GM21529 (cell line): ENCODE data around the gene ENTHD1.
"Not testable (repeated sequence)": the region's sequence is repeated elsewhere in the genome, so short reads cannot be mapped to it uniquely, and the experiment has no call there.

ENCODE experiments used
- ATAC-seq: cut with Tn5 transposase; IDR thresholded peaks from one replicate; pipeline ENCODE4 v1.9.1; 2021; ENCODE audit not compliant: unreplicated experiment

Gene ENTHD1

DNA sequence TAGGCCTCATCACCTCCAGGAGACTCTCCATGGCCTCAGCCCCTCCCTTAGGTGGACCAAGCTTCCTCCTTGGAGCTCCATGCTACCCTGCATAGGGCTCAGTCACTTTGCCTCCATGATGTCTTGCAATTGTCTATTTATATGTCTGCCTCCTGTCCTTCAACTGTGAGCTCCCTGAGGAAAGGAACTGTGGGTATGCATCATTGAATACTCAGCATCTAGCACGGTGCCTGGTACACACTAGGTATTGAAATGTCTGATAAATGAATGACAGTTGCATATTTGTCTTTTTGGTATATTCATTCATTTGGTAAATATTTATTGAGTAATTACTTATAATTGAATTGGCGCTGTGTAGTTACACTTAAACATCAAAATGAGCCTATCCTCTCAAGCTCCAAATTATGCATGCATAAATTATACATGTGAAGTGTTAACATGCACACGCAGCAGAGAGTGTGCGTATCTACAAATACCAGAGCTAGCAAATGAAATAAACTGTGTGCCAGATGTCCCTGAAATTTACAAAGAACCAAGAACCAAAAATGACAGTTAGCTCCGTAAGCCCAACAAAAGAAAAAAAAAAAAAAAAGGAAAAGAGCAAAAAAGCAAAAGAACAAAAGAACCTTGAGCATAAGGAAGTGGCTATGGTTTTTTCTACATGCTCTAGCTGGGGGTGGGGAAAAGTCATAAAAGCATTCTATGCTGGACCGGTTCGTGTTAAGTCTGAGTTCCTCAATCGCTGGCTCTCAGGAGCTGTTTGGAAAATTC lies 32.5 kb upstream of the ENTHD1 start:
- no peak for ATAC-seq

DNA sequence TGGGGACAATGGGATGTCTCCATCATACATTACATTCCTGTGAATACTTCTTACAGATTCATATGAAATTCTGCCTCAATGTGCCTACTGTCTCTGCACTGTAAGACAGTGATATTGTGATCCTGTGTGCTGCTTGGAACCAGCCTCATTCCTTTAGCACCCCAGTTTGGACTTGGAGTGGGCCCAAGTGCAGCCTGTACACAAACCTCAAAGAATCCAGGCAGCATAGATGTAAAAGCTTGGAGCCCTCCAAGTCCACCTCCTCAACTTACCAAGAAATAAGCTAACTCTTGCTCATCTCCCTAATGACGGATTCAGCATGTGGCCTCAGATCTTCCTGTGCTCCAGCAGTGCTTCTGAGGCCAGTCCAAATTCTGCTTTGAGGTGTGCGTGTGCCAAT lies 31.7 kb upstream of the ENTHD1 start:
- ATAC-seq, result no peak

DNA sequence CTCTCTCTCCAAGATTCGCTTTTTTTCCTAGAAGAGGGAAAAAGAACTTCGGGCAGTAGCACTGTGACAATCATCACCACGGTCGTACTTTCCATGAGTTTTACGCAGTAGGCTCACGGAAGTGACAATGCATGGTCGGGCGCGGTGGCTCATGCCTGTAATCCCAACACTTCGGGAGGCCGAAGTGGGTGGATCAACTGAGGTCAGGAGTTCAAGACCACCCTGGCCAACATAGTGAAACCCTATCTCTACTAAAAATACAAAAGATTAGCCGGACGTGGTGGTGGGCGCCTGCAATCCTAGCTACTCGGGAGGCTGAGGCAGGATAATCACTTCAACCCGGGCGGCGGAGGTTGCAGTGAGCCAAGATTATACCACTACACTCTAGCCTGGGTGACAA lies 30.7 kb upstream of the ENTHD1 start:
- no peak for ATAC-seq

DNA sequence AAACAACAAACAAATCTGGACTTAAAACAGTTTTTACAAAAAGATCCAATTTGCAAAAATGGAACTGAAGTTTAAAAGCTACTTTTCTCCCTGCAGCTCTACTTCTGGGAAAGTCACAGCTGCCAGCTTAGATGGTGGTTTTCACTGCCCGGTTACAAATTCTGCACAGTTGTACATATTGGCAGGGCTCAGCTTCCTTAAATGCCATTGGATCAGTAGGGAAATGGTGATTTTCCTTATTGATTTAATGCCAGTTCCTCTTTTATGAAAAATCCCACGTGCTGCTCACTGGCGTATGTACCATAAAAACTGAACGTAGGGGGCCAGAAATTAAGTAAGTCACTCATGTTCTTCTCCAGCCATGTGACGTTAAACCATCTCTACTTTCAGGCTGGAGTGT lies 30.1 kb upstream of the ENTHD1 start:
- ATAC-seq, result no peak

DNA sequence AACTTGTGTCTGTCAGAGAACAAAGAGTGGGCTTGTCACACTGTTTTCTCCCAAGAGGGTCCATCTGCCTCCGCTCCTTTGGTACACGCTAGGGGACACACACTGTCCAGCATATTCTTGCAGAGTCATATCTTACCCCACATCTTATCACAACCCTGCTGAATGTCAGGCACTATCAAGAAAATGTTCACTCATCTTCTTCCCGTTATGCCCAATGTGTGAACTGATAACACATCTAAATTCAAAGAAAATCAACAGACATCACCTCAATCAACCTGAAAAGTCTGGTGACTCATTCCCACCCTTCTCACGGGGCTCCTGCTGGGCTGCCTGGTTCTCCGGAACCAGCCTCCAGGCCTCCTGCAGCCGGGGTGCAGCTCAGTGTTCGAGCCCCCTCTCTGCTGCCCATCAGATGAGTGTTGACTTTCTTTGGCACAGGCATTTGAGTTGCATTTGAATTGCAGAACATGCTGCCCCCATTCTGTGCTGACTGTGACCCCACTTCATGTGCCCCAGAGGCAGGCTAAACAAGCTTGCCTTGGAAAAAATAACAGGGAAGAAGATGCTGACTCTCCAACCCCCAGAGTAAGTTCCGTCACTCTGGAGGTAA lies 26.7 kb upstream of the ENTHD1 start:
- ATAC-seq, result no peak

DNA sequence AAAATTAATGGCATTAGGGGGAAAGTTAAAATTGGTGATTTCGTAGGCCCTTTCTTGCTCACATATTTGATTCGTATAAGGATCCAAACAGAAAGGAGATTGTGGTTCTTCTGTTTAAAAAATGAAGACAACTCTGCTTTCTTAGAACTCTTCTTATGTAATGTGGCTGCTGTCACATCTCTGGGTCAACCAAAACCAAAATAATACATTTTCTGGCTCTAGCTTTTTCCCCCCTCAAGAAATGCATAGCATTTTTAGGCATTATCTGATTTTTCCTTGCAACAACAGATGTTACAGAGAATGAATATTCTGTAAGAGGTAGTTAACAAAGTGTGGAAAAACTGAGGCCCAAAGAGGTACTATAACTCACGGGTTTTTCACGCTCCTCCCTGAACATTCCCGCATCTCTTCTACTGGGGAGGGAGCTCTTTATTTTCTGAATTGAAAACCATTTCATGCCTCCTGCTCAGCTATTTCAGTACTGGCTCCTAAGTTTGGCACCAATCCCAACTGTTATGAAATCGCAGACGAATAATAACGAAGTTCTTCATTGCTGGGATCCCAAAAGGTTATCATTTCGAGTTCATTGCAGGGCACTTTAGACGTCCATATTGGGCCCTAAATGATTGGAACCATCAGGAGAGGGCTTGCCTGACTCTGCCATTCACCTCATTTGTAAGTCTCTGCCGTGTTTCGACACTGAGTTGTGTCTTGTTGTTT lies 24.4 kb upstream of the ENTHD1 start:
- no peak for ATAC-seq

DNA sequence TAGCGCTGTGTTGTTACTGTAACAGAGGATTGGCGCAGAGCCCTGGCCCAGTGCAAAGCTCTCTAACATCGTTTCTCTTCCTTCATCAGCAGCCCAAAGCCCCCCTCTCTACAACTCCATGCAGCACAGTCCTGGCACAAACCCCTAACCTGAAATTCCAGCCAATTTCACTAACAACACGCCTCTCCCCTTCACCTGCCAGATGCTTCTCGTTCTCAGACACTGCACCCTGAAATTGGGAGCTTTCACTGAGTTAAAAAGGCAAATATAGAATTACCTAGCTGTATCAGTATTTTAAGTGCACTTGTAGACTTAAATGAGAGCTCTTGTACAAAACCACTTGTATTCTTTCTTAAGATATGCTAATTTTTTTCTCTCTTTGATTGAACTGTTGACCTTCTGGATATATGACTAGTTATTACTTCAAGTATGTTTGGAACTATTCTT lies 23.7 kb upstream of the ENTHD1 start:
- no peak for ATAC-seq

DNA sequence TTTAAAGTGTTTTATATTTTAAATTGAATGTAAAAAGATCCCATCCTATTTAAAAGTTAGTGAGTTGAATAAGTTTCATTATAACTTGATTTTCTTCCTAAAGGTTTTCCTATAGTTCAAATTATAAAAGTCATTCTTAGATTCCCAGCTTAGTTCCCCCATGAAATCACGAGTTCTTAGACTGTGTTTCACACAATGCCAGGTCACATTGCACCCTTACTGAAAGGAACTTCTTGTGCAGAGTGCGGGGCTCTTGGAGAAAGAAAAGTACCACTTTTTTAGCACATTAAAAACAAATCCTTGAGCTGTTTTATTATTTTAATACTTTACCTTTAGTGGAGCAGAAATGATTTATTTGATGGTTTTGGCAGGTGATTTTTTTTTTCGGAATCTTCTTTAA lies 22.9 kb upstream of the ENTHD1 start:
- no peak for ATAC-seq

DNA sequence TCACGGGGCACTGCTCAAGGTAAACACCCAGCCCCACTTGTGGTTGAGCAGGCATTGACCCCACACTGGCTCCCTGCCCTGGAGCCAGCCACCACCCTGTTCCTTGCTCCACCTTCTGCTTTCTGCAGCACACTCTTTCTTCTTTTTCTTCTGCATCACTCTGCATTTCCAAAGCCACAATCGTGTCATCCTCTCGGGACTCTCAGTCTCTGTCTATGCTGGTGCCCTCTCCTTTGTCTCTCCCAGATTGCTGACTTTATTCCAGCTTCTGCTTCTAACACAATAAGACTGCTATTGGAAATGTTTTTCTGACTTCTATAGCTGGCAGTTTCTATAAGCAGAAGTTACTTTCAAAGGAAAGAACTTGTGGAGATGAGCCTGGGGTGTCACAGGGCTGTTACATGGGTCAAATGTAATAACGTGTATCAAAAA lies 21.8 kb upstream of the ENTHD1 start:
- ATAC-seq, result no peak

DNA sequence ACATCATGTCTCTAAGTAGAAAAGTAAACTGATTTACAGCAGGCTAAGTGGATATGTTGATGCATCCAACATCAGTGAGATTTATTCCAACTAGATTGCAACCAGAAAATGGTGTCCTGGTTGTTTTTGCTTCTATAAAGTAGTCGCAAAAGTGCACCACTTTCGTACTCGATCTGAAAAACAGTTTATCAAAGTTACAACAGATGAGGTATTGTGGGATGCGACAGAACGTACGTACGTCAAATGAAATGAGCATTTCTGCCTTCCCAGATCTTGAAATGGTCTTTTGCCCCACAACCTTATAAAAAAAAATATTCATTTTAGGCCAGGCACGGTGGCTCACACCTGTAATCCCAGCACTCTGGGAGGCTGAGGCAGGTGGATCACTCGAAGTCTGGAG lies 21.0 kb upstream of the ENTHD1 start:
- ATAC-seq, result no peak

DNA sequence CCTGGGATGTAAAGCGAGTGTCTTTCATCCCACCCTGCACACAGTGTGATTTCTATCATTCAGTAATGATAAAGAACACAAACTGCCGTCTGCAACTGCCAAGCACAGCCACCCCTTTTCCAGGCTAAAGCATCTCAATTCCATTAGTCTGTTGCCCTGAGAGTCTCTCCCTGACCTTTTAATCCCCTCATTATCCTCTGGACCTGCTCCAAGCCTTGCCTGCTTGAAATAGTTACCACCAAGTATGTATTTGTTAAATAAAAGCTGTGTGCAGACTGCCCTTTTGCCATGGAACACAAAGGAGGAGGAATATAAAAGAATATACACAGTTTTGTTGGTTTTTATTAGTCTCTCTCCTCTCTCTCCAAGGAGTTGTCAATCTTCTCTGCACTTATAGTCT lies 20.3 kb upstream of the ENTHD1 start:
- no peak for ATAC-seq

DNA sequence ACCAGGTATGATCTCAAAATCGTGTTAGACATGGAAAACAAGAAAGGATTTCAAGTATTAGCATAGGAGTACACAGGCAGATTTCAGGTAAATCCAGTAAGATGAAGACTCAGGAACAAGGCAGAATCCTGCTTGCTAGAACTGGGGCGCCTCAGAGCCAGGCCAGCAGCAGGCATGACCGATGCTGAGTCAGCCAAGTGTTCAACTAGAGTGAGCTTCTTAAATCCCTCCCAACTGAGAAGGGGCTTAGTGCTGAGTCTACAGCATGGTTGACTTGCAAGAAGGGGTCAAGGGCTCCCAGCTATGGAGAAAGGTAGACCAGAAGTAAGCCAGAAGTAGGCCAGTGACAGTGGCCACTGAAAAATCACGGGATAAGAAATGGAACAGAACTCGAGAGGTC lies 19.8 kb upstream of the ENTHD1 start:
- no peak for ATAC-seq

DNA sequence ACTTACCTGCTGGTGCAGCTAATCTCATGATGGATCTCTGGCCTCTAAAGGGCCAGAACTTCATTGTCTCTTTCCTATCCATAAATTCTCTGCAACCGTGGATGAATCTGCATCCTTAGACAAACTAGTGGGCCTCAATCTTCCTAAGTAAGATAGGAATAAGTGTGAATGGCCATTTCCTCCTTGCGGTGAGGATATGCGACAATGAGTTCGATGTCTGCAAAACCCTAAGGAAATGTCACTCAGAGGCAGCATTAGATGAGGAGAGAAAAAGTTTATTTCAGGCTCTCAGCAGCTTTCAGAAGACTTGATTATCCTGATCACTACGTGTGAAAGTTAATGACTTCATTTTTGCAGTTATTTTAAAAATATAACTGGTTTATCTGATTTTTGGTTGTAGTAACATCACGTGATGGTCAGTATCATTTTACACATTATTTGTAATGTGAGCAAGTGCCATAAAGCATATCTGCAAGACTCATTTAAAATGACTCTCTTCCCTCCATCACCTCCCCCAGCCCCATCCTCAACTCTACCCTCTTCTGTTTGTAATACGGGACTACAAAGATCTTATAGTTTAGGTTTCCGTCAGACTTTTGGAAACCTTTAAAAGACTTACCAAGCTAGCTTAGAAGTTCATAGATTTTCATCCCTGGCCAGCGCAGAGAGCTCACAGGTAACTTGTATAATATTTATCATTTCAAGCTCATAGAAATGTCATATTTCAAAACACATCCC lies 17.5 kb upstream of the ENTHD1 start:
- no peak for ATAC-seq

DNA sequence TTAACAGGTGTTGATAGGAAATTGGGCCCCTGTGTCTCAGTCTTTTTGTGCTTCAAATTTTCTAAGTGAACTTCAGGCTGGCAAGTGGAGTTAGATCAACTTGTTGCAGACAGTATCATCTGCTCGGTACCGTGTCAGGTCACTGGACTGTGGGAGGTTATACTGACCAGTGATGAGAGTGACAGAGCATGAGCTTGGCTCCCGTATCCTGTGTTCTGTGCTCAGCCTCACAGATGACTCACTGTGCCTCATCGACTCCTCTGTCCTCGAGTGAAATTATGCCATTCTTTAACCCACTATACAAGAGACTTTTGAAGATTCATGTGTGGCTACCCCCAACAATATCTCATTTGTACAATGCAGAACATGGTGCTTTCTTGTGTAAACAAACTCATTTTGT lies 15.2 kb upstream of the ENTHD1 start:
- no peak for ATAC-seq

DNA sequence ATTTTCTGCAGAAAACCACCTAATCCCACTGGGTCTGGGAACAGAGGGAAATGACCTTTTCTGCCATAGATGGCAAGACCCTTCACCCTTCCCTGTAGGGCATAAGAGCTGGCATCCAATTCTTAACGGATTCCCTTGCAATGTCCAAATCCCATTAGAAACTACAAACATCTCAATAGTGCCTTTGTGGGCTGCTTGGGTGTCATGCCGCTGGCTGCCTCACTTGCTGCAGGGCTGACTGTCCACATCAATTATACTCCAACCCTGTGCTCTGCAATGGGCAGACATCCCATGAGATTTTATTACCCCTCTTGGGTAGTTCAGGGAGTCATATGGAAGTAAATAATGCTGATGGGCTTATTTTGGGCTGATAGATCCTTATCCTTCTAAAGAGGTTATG lies 14.6 kb upstream of the ENTHD1 start:
- ATAC-seq, result no peak

DNA sequence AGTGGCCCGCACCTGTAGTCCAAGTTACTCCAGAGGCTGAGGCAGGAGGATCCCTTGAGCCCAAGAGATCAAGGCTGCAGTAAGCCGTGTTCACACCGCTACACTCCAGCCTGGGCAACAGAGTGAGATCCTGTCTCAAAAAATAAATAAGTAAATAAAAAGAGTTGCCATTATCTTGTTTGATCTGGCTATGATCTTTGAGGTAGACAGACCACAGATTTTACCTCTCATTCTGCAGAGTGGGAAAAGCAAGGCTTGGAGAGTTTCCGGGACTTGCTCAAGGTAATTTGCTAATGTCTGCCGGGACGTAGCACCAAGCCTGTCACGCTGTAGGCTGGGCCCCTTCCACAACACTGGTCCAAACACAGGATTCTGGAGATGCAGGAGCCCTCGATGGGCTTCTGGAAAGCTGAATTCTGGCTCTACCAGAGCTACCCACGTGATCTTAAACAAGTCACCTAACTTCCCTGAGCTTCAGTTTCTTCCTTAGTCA lies 14.1 kb upstream of the ENTHD1 start:
- no peak for ATAC-seq

DNA sequence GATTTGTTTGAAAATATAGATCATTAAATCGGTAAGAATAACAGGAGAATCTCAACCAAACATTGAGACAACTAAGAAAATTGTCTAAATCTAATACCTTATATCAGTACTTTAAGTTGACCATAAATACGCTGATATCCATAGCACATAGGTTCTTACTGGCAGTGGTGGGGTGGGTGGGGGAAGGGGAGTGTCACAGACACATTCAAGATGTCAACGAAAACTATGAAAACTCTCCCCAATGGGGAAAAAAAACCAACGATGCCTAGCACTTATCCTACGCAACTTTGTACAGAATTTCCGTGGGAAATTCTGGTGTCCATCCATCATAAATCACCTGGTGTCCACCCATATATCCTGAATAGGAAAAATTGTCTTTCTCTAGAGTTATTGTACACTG lies 13.5 kb upstream of the ENTHD1 start:
- no peak for ATAC-seq

DNA sequence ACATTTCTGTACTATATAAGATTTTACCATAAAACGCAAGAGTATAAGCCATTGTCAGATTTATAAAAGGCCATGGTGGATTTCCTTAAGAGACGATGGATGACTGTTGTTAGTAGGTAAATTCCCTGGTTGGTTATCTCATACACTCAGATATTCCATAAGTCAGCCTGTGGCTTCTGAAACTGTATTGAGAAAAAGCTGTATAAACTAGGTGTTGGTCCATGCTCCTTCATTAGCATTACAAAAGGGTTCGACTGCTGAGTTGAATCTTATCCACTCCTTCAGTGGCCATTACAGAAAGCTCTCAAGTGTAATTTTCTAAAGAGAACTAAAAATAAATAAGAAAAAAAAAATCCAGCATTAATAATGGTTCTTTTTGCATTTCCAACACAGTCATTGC lies 12.6 kb upstream of the ENTHD1 start:
- ATAC-seq, result no peak

DNA sequence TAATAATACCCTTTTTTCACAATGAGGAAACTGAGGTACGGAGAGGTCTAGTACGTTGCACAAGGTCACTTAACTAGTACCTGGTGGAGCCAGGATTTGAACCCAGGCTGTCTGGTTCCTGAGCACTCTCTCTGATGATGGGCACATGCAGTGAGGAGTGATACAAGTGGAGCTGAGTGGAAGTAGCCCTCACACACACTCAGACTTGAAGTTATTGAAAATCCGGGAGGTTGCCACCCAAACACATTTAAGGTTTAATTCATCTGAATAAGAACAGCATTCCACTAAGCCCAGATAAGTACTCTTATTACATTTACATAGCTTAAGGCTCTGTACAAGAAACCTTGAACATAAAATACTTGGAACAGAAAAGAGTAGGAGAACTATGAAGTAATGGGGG lies 12.1 kb upstream of the ENTHD1 start:
- no peak for ATAC-seq

DNA sequence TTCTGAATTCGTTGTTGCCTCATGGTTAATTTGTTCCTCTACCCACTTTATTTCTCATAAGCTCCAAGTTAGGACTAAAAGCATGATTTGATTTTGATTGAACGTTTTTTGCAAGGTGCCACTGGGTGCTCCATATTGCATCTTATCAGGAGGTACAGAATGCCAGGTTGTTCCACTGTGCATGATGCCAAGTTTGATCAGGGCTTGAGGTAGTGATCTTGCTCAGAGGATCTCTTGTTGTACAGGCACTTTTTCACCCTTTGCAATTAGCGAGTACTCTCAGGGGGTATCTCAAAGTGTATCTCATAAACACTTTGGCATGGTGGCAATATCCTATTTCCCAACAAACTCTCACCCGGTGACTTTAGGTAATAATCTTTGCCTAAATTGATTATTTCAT lies 11.3 kb upstream of the ENTHD1 start:
- no peak for ATAC-seq

DNA sequence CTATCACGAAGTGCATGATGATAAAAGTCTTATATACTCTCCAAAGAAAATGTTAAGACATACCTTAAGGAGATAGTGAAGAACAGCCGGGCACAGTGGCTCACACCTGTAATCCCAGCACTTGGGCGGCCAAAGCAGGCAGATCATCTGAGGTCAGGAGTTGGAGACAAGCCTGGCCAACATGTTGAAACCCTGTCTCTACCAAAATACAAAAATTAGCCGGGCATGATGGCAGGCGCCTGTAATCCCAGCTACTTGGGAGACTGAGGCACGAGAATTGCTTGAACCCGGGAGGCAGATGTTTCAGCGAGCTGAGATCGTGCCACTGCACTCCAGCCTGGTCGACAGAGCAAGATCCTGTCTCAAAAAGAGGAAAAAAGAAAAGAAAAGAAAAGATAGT lies 10.5 kb upstream of the ENTHD1 start:
- not testable (repeated sequence) for ATAC-seq
